GM19193 (cell line): Measurements from ENCODE around the gene G3BP2.

Source experiments
- POLR2A ChIP-seq: IDR thresholded peaks from 4 replicates; pipeline ENCODE4 v1.6.1; 2011; ENCODE audit not compliant: insufficient read depth, insufficient read length; ENCODE audit errors: extremely low read depth

G3BP2 gene

GRCh38 chr4:75654905-75655304 lies 18.3 kb downstream of the G3BP2 start:
- no peak for TF ChIP-seq POLR2A

GRCh38 chr4:75653845-75654503 lies 19.2 kb downstream of the G3BP2 start:
- TF ChIP-seq POLR2A = no peak

GRCh38 chr4:75644095-75644494 lies 29.1 kb downstream of the G3BP2 start:
- no peak for TF ChIP-seq POLR2A

GRCh38 chr4:75643651-75644050 lies 29.6 kb downstream of the G3BP2 start:
- TF ChIP-seq POLR2A = no peak

GRCh38 chr4:75639124-75639695 lies 34.0 kb downstream of the G3BP2 start:
- TF ChIP-seq POLR2A = no peak

GRCh38 chr4:75637827-75638226 lies 35.4 kb downstream of the G3BP2 start:
- no peak for TF ChIP-seq POLR2A

GRCh38 chr4:75637176-75637575 lies 36.0 kb downstream of the G3BP2 start:
- TF ChIP-seq POLR2A = no peak

- no peak for TF ChIP-seq POLR2A
Observed at GRCh38 chr4:75634951-75635350, 38.3 kb downstream of the G3BP2 start.

GRCh38 chr4:75634281-75634680 lies 38.9 kb downstream of the G3BP2 start:
- no peak for TF ChIP-seq POLR2A

GRCh38 chr4:75633846-75634245 lies 39.4 kb downstream of the G3BP2 start:
- no peak for TF ChIP-seq POLR2A

- TF ChIP-seq POLR2A = no peak
Observed at GRCh38 chr4:75630937-75631329, 42.3 kb downstream of the G3BP2 start.

GRCh38 chr4:75630174-75630936 lies 42.9 kb downstream of the G3BP2 start, which contains the start of gene CDKL2:
Gene CDKL2 (minus strand): TSS chr4:75630528. CDS start chr4:75625988, 4,540 bp downstream.
- TF ChIP-seq POLR2A = peak; percentile 44

- TF ChIP-seq POLR2A = no peak
Observed at GRCh38 chr4:75629239-75629638, 44.0 kb downstream of the G3BP2 start.

GRCh38 chr4:75623026-75623425 lies 50.2 kb downstream of the G3BP2 start:
- TF ChIP-seq POLR2A = no peak

- TF ChIP-seq POLR2A = no peak
Observed at GRCh38 chr4:75621715-75622114, 51.5 kb downstream of the G3BP2 start.

- no peak for TF ChIP-seq POLR2A
Observed at GRCh38 chr4:75612306-75612705, 60.9 kb downstream of the G3BP2 start.
